GM19397 (cell line): Measurements from ENCODE around the gene ALOXE3.
A peak's percentile ranks its signal among the peaks of the same experiment; 100 is the strongest.

Experiments used
- ATAC-seq: cut with Tn5 transposase; IDR thresholded peaks from one replicate; pipeline ENCODE4 v1.9.1; 2021; ENCODE audit warnings: mild to moderate bottlenecking, moderate library complexity; ENCODE audit not compliant: unreplicated experiment

Gene ALOXE3

GRCh38 chr17:8117980-8118768, at the start of gene ALOXE3:
TSS of gene ALOXE3 (minus strand) at chr17:8118514. CDS start at chr17:8117990, 524 bp downstream.
- no peak for ATAC-seq

- ATAC-seq = no peak
Observed at GRCh38 chr17:8167526-8167925, 49.2 kb upstream of the ALOXE3 start.

- ATAC-seq = no peak
Observed at GRCh38 chr17:8166731-8167130, 48.4 kb upstream of the ALOXE3 start.

GRCh38 chr17:8164815-8165131, 46.5 kb upstream of the ALOXE3 start:
- ATAC-seq = no peak

- ATAC-seq = no peak
Observed at GRCh38 chr17:8163978-8164814, 45.9 kb upstream of the ALOXE3 start.

GRCh38 chr17:8162997-8163977, 45.0 kb upstream of the ALOXE3 start:
- no peak for ATAC-seq

- peak; percentile 55 for ATAC-seq
Observed at GRCh38 chr17:8162233-8162996, 44.1 kb upstream of the ALOXE3 start, which contains the start of gene VAMP2. TSS of gene VAMP2 (minus strand) at chr17:8162948. CDS start at chr17:8162879, 69 bp downstream.

- ATAC-seq = no peak
Observed at GRCh38 chr17:8161289-8162232, 43.2 kb upstream of the ALOXE3 start.

- no peak for ATAC-seq
Observed at GRCh38 chr17:8160741-8161221, 42.5 kb upstream of the ALOXE3 start.

GRCh38 chr17:8160224-8160577, 41.9 kb upstream of the ALOXE3 start:
- ATAC-seq = no peak

GRCh38 chr17:8159459-8160223, 41.3 kb upstream of the ALOXE3 start:
- ATAC-seq = no peak

GRCh38 chr17:8159032-8159400, 40.7 kb upstream of the ALOXE3 start:
- ATAC-seq = no peak

- ATAC-seq = no peak
Observed at GRCh38 chr17:8158267-8159031, 40.1 kb upstream of the ALOXE3 start.

GRCh38 chr17:8156246-8156992, 38.1 kb upstream of the ALOXE3 start:
- ATAC-seq = peak; percentile 80

- no peak for ATAC-seq
Observed at GRCh38 chr17:8155996-8156245, 37.6 kb upstream of the ALOXE3 start.

- no peak for ATAC-seq
Observed at GRCh38 chr17:8155231-8155995, 37.1 kb upstream of the ALOXE3 start.
